NOMO-1 treated with DMSO at 0.1 percent for 48 hours (cell line): ENCODE results near the gene WAS.
"Not testable (repeated sequence)": the region's sequence is repeated elsewhere in the genome, so short reads cannot be mapped to it uniquely, and the experiment has no call there.

Experiments used
- DNase-seq: peaks from one replicate; lab custom pipeline; 2025; ENCODE audit not compliant: unreplicated experiment; lab: John Stamatoyannopoulos, UW

Gene WAS

GRCh38 chrX:48684134-48684533 lies 535 bp downstream of the WAS start:
- no peak for DNase-seq

DNA sequence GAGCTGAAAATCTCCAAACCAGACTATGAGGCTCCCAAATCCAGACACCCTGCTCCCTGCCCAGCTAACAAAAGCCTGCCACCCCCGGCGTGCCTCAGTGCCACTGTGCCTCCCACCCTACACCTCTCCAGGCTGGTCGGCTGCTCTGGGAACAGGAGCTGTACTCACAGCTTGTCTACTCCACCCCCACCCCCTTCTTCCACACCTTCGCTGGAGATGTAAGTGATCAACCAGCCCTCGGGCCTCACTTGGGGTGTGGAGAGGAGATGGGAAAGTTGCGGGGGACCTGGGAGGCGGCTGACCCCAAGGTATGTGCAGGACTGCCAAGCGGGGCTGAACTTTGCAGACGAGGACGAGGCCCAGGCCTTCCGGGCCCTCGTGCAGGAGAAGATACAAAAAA lies 1.8 kb downstream of the WAS start:
- DNase-seq, result no peak

DNA sequence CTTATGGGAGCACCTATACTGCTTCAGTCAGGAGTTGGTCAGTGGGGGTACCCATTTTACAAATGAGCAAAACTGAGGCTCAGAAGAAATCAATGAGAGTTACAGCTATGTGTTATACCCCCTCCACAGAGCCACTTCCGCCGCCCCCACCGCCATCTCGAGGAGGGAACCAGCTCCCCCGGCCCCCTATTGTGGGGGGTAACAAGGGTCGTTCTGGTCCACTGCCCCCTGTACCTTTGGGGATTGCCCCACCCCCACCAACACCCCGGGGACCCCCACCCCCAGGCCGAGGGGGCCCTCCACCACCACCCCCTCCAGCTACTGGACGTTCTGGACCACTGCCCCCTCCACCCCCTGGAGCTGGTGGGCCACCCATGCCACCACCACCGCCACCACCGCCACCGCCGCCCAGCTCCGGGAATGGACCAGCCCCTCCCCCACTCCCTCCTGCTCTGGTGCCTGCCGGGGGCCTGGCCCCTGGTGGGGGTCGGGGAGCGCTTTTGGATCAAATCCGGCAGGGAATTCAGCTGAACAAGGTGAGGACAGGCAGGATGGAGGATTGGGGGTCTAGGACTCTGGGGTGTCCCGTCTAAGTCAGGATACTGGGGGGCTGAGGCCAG lies 5.0 kb downstream of the WAS start:
- no peak for DNase-seq

DNA sequence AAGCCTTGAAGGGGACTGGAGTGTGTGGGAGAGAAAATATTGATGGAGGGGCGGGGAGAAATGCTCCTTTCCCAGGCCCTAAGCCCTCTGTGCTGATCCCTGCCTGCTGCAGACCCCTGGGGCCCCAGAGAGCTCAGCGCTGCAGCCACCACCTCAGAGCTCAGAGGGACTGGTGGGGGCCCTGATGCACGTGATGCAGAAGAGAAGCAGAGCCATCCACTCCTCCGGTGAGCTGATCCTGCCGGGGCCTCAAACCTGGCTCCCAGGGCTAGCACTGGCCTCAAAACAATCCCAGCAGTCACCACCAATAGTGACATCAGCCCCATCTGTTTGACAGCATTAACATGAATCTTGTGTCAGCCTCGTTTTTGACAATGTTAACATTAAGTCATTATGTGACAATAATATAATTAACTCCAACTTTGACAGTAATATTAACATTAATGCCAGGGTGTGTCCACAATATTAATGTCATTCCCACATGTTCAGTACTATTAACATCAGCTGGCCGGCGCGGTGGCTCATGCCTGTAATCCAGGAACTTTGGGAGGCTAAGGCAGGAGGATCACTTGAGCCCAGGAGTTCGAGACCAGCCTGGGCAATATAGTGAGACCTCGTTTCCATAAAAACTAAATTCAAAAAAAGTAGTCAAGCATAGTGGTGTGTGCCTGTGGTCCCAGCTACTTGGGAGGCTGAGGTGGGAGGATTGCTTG lies 5.8 kb downstream of the WAS start:
- DNase-seq, result no peak

- not testable (repeated sequence) for DNase-seq
Observed at GRCh38 chrX:48691746-48692145, 8.1 kb downstream of the WAS start.

DNA sequence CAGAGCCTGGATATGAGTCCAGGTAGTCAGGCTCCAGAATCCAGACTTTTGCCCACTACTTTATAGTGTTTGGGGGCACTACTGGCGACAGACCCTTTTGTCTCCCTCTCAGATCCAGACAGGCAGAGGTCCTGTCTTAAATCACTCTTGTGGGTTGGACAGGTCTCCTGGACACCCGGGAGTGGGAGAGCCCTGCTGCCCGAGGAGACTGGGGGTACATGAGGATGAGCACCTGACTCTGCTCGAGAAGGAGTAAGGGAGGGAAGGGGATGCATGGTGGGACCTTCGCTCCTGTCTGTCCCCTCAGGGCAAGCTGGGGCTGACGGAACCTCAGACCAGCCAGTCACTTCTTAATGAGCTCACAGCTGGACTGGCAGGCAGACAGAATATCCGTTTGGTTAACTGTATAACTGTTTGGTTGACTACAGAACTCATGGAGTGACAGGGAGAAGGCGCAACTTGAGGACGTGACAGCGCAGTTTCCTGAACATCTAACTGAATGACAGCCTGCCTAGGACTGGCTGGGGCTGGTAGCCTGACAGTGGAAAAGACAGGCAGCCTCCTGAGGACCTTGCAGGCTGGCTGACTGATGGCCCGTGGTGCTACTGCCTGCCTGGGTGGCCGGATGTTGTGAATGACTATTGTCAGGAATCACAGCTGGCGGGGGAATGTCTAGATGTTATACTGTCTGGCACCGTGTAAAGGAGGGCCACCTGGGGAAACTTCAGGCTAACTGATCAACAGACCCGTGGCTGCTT lies 11.4 kb downstream of the WAS start:
- DNase-seq, result no peak

DNA sequence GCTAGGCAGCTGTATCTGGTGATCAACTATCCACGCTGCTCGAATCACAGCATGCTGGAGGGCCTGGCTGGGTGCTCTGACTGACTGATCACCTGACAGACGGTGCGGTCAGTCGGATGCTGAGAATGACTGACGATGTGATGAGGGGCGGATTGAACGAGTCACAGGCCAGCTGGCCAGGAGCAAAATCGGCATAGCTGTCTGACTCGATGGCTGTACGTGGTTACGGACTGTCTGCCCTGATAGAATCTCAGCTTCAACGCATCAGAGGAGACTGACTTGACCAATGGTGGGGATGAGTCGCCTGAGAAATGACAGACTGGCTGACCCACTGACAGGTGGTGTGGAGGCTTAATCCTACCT lies 11.9 kb downstream of the WAS start:
- DNase-seq, result no peak

DNA sequence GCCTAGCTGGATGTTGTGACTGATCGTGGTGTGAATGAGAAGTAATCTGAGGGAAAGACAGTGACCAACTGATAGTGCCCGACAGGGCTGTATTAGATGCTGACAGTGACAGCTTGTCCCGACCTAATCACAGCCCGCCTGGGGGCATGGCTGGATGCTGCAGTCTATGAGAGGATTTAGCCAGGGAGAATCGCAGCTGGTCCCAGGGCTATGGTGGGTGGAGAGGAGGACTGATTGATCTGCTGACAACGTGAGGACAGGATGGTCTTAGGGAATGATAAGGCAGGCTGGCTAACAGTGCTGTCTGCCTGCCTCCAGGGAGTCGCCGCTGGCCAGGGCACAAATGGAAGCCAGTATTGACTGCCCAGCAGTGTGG lies 12.3 kb downstream of the WAS start:
- DNase-seq, result no peak

GRCh38 chrX:48696301-48696908 lies 12.8 kb downstream of the WAS start, which contains the start of gene SUV39H1:
SUV39H1 (plus strand) TSS chrX:48696734; CDS start chrX:48696785, 51 bp downstream.
- DNase-seq, result peak; percentile 76

- peak; percentile 47 for DNase-seq
Observed at GRCh38 chrX:48696909-48697727, 13.5 kb downstream of the WAS start.

DNA sequence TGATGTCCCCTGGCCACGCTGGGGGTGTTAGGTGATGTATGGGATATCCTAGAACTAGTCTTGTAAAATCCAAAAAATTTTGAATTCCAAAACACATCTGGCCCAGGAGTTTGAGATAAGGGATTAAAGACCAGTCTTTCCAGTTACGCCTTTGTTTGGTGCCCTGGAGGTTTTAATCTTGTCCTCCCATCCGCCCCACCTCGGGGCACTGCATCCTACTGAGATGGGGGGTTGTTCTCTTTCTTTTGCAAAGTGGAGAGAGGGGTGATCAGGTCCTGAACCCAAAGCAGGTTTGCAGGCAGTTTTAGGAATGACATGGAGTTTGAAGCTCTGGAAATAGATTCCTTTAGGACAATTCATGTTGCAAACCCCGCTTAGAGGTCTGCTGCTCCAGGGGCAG lies 14.7 kb downstream of the WAS start:
- DNase-seq, result no peak

GRCh38 chrX:48700246-48700645 lies 16.6 kb downstream of the WAS start:
- DNase-seq, result no peak

GRCh38 chrX:48700951-48701653 lies 17.5 kb downstream of the WAS start:
- no peak for DNase-seq

- DNase-seq, result no peak
Observed at GRCh38 chrX:48702032-48702431, 18.4 kb downstream of the WAS start.

DNA sequence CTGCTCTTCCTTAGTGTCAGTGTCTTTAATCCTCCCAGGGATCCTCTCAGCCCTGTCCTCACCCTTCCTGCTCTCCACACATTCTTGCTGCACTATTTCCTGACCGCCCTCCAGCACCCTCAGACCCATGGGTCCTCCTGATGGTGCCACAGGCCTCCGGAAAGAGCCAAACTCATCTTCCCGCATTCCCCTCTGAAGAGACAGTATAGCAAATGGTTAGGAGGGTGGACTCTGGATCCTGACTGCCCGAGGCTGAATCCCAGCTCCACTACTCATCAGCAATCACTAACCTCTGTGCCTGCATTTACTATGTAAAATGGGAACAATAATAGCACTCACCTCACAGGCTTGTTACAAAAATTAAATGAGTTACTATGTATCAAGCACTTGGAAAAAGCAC lies 19.1 kb downstream of the WAS start:
- no peak for DNase-seq

- DNase-seq, result no peak
Observed at GRCh38 chrX:48703228-48703627, 19.6 kb downstream of the WAS start.

DNA sequence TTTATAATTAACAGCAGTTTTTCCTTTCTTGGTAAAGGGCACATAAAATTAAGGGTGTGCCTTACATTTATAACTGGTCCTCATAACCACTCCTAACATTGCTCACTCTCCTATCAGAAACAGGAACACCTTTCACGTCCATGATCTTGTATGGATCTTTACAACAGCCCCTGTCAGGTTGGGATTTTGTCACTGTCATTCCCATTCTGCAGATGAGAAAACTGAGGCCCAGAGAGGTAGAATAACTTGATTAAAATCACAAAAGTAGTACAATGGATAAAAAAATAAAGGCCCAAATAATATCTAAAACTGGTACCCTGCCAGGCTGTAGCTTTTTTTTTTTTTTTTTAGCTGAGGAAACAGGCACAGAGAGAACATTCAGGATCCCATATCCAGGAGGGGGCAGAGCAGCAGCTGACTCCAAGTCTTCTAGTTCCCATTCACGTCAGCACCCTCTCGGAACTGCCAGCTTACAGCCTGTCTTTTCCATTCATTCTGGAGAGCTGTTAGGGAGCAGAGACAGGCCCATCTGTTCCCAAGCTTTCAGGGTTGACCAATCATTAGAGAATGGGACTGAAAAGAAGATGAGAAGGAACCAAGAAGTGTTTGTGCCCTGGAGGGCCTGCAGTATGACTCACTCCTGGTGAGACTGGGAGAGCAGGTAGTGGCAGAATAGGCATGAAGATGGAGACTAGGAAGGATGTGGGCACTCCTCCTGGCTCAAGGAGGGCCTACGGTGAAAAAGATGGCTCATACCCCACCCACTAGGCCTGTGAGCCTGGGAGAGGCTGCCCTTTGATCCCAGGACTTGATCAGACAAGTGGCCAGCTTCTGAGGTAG lies 20.3 kb downstream of the WAS start:
- DNase-seq, result no peak

GRCh38 chrX:48705871-48706270 lies 22.3 kb downstream of the WAS start:
- no peak for DNase-seq

- no peak for DNase-seq
Observed at GRCh38 chrX:48709522-48710112, 26.0 kb downstream of the WAS start.
